Measurements from ENCODE around the gene ARHGEF12.

GRCh38 chr11:120342678-120343077, 6.5 kb downstream of the ARHGEF12 start:
- TF ChIP-seq GATA2 (IDR thresholded peaks at IDR 0.05; ENCODE audit: low read depth, low read length) (no peak), GATA3 (IDR thresholded peaks at IDR 0.05; ENCODE audit: low read depth, low read length) (no peak)

All from SH-SY5Y (cell line).